K562 (cell line): ENCODE data around the gene MACROD2.

ENCODE experiments used
- EP300 ChIP-seq: IDR thresholded peaks from 2 replicates; pipeline ENCODE4 v1.6.1; 2012; ENCODE audit warnings: low read length, improper control_type of control experiment
- GABPA ChIP-seq: fragments of 200-800 bp; sonication (Bioruptor generic); conservative IDR thresholded peaks from 2 replicates; pipeline ENCODE4 v1.6.1; 2016; ENCODE audit warnings: low read depth, missing genetic modification characterization, missing compliant biosample characterization
- HDGF ChIP-seq: fragments of 450-650 bp; IDR thresholded peaks from 2 replicates; pipeline ENCODE4 v1.6.1; 2016
- SMARCE1 ChIP-seq: fragments of 450-650 bp; IDR thresholded peaks from 2 replicates; pipeline ENCODE4 v1.7.1; 2016; ENCODE audit warnings: mild to moderate bottlenecking
- TAF1 ChIP-seq: IDR thresholded peaks from 2 replicates; pipeline ENCODE4 v1.6.1; 2011; ENCODE audit warnings: mild to moderate bottlenecking, low read length, moderate library complexity; ENCODE audit not compliant: insufficient read depth, control insufficient read depth, severe bottlenecking; ENCODE audit errors: extremely low read depth
- TAF15 ChIP-seq: fragments of 200-400 bp; formaldehyde crosslinking; IDR thresholded peaks from 2 replicates; pipeline ENCODE4 v1.6.1; 2017; ENCODE audit warnings: mild to moderate bottlenecking, low read depth, low read length, moderate library complexity
- ZNF41 ChIP-seq: fragments of 250-450 bp; sonication (Bioruptor Pico); conservative IDR thresholded peaks from 2 replicates; pipeline ENCODE4 v1.4.0; 2020; ENCODE audit warnings: mild to moderate bottlenecking
- ZNF76 ChIP-seq: fragments of 250-450 bp; sonication (Bioruptor Pico); IDR thresholded peaks from 2 replicates; pipeline ENCODE4 v1.4.0; 2020; ENCODE audit warnings: mild to moderate bottlenecking, moderate library complexity, borderline replicate concordance
- TF ChIP-seq, protein P1 (sequence below): fragments of 450-650 bp; IDR thresholded peaks from 2 replicates; pipeline ENCODE4 v1.6.1; 2016; ENCODE audit warnings: mild to moderate bottlenecking, moderate library complexity
- TF ChIP-seq, protein P2 (sequence below): fragments of 450-650 bp; IDR thresholded peaks from 2 replicates; pipeline ENCODE4 v1.6.1; 2016; ENCODE audit warnings: borderline replicate concordance
- TF ChIP-seq, protein P3 (sequence below), 3 experiments: IDR thresholded peaks in 2 of 3; conservative IDR thresholded peaks in 1 of 3; 2 replicates each; pipeline ENCODE4 v1.5.1; 2011 to 2012; ENCODE audit warnings: low read length in 3 of 3, mild to moderate bottlenecking in 3 of 3, control low read depth in 2 of 3, improper control_type of control experiment in 1 of 3, inconsistent platforms in 1 of 3, low read depth in 1 of 3, mixed read lengths in 1 of 3, moderate library complexity in 1 of 3; ENCODE audit not compliant: insufficient read depth in 2 of 3
- TF ChIP-seq, protein P4 (sequence below): fragments of 250-450 bp; sonication (Bioruptor Pico); IDR thresholded peaks from 2 replicates; pipeline ENCODE4 v1.4.0; 2020; ENCODE audit warnings: mild to moderate bottlenecking, moderate library complexity, borderline replicate concordance
- TF ChIP-seq, protein P5 (sequence below): fragments of 250-450 bp; sonication (Bioruptor Pico); IDR thresholded peaks from 2 replicates; pipeline ENCODE4 v1.8.0; 2021; ENCODE audit warnings: borderline replicate concordance, mild to moderate bottlenecking, moderate library complexity; ENCODE audit not compliant: poor library complexity, severe bottlenecking

DNA sequence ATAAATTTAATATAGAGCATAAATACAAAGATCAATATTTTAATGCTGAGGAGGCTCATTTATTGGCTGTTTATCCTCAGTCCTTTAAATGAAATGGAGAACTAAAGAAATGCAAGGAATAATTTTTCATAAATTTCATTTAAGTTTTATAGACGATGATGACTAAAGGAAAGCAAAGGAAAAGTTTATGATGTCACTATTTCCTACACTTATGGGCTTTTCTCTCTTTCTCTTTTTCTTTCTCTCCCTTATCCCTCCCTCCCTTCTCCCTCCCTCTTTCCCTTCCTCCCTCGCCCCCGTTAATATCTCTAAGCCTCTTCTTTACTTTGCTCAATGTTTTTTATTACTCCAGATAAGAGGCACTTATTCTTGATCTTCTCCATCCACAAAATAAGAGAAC is 1231.8 kb downstream of the MACROD2 start:
- TF ChIP-seq TAF15 (no peak), ZNF76 (CRISPR knock-in tag) (no peak), HDGF (no peak), TAF1 (no peak), GABPA (tag) (no peak), SMARCE1 (no peak), ZNF41 (CRISPR knock-in tag) (no peak), EP300 (no peak)
- TF ChIP-seq, protein P1, sequence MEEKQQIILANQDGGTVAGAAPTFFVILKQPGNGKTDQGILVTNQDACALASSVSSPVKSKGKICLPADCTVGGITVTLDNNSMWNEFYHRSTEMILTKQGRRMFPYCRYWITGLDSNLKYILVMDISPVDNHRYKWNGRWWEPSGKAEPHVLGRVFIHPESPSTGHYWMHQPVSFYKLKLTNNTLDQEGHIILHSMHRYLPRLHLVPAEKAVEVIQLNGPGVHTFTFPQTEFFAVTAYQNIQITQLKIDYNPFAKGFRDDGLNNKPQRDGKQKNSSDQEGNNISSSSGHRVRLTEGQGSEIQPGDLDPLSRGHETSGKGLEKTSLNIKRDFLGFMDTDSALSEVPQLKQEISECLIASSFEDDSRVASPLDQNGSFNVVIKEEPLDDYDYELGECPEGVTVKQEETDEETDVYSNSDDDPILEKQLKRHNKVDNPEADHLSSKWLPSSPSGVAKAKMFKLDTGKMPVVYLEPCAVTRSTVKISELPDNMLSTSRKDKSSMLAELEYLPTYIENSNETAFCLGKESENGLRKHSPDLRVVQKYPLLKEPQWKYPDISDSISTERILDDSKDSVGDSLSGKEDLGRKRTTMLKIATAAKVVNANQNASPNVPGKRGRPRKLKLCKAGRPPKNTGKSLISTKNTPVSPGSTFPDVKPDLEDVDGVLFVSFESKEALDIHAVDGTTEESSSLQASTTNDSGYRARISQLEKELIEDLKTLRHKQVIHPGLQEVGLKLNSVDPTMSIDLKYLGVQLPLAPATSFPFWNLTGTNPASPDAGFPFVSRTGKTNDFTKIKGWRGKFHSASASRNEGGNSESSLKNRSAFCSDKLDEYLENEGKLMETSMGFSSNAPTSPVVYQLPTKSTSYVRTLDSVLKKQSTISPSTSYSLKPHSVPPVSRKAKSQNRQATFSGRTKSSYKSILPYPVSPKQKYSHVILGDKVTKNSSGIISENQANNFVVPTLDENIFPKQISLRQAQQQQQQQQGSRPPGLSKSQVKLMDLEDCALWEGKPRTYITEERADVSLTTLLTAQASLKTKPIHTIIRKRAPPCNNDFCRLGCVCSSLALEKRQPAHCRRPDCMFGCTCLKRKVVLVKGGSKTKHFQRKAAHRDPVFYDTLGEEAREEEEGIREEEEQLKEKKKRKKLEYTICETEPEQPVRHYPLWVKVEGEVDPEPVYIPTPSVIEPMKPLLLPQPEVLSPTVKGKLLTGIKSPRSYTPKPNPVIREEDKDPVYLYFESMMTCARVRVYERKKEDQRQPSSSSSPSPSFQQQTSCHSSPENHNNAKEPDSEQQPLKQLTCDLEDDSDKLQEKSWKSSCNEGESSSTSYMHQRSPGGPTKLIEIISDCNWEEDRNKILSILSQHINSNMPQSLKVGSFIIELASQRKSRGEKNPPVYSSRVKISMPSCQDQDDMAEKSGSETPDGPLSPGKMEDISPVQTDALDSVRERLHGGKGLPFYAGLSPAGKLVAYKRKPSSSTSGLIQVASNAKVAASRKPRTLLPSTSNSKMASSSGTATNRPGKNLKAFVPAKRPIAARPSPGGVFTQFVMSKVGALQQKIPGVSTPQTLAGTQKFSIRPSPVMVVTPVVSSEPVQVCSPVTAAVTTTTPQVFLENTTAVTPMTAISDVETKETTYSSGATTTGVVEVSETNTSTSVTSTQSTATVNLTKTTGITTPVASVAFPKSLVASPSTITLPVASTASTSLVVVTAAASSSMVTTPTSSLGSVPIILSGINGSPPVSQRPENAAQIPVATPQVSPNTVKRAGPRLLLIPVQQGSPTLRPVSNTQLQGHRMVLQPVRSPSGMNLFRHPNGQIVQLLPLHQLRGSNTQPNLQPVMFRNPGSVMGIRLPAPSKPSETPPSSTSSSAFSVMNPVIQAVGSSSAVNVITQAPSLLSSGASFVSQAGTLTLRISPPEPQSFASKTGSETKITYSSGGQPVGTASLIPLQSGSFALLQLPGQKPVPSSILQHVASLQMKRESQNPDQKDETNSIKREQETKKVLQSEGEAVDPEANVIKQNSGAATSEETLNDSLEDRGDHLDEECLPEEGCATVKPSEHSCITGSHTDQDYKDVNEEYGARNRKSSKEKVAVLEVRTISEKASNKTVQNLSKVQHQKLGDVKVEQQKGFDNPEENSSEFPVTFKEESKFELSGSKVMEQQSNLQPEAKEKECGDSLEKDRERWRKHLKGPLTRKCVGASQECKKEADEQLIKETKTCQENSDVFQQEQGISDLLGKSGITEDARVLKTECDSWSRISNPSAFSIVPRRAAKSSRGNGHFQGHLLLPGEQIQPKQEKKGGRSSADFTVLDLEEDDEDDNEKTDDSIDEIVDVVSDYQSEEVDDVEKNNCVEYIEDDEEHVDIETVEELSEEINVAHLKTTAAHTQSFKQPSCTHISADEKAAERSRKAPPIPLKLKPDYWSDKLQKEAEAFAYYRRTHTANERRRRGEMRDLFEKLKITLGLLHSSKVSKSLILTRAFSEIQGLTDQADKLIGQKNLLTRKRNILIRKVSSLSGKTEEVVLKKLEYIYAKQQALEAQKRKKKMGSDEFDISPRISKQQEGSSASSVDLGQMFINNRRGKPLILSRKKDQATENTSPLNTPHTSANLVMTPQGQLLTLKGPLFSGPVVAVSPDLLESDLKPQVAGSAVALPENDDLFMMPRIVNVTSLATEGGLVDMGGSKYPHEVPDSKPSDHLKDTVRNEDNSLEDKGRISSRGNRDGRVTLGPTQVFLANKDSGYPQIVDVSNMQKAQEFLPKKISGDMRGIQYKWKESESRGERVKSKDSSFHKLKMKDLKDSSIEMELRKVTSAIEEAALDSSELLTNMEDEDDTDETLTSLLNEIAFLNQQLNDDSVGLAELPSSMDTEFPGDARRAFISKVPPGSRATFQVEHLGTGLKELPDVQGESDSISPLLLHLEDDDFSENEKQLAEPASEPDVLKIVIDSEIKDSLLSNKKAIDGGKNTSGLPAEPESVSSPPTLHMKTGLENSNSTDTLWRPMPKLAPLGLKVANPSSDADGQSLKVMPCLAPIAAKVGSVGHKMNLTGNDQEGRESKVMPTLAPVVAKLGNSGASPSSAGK, result no peak
- TF ChIP-seq, protein P2, sequence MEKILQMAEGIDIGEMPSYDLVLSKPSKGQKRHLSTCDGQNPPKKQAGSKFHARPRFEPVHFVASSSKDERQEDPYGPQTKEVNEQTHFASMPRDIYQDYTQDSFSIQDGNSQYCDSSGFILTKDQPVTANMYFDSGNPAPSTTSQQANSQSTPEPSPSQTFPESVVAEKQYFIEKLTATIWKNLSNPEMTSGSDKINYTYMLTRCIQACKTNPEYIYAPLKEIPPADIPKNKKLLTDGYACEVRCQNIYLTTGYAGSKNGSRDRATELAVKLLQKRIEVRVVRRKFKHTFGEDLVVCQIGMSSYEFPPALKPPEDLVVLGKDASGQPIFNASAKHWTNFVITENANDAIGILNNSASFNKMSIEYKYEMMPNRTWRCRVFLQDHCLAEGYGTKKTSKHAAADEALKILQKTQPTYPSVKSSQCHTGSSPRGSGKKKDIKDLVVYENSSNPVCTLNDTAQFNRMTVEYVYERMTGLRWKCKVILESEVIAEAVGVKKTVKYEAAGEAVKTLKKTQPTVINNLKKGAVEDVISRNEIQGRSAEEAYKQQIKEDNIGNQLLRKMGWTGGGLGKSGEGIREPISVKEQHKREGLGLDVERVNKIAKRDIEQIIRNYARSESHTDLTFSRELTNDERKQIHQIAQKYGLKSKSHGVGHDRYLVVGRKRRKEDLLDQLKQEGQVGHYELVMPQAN, result no peak
- TF ChIP-seq, protein P3, sequence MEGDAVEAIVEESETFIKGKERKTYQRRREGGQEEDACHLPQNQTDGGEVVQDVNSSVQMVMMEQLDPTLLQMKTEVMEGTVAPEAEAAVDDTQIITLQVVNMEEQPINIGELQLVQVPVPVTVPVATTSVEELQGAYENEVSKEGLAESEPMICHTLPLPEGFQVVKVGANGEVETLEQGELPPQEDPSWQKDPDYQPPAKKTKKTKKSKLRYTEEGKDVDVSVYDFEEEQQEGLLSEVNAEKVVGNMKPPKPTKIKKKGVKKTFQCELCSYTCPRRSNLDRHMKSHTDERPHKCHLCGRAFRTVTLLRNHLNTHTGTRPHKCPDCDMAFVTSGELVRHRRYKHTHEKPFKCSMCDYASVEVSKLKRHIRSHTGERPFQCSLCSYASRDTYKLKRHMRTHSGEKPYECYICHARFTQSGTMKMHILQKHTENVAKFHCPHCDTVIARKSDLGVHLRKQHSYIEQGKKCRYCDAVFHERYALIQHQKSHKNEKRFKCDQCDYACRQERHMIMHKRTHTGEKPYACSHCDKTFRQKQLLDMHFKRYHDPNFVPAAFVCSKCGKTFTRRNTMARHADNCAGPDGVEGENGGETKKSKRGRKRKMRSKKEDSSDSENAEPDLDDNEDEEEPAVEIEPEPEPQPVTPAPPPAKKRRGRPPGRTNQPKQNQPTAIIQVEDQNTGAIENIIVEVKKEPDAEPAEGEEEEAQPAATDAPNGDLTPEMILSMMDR (IDR thresholded peaks at IDR 0.05 in 2 of 3, conservative IDR thresholded peaks at IDR 0.05 in 1 of 3; ENCODE audit: insufficient read depth in 2 of 3, low read depth in 1 of 3, low read length in 3 of 3), result no peak
- TF ChIP-seq, protein P4, sequence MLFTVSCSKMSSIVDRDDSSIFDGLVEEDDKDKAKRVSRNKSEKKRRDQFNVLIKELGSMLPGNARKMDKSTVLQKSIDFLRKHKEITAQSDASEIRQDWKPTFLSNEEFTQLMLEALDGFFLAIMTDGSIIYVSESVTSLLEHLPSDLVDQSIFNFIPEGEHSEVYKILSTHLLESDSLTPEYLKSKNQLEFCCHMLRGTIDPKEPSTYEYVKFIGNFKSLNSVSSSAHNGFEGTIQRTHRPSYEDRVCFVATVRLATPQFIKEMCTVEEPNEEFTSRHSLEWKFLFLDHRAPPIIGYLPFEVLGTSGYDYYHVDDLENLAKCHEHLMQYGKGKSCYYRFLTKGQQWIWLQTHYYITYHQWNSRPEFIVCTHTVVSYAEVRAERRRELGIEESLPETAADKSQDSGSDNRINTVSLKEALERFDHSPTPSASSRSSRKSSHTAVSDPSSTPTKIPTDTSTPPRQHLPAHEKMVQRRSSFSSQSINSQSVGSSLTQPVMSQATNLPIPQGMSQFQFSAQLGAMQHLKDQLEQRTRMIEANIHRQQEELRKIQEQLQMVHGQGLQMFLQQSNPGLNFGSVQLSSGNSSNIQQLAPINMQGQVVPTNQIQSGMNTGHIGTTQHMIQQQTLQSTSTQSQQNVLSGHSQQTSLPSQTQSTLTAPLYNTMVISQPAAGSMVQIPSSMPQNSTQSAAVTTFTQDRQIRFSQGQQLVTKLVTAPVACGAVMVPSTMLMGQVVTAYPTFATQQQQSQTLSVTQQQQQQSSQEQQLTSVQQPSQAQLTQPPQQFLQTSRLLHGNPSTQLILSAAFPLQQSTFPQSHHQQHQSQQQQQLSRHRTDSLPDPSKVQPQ (CRISPR knock-in tag), result no peak
- TF ChIP-seq, protein P5, sequence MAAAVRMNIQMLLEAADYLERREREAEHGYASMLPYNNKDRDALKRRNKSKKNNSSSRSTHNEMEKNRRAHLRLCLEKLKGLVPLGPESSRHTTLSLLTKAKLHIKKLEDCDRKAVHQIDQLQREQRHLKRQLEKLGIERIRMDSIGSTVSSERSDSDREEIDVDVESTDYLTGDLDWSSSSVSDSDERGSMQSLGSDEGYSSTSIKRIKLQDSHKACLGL (CRISPR knock-in tag), result no peak
